GM12878 (cell line): ENCODE measurements around the gene EPB41L2. TPM values are rescaled to one million over a fixed set of nuclear protein-coding genes. Genes with fewer than 3 reads are reported as not detected.
"Not testable (repeated sequence)": the region's sequence is repeated elsewhere in the genome, so short reads cannot be mapped to it uniquely, and the experiment has no call there.

Source experiments
- ATAC-seq: fragments of 200-7000 bp; cut with Tn5 transposase; 3 replicates; pipeline ENCODE4 v1.9.1; 2020; ENCODE audit warnings: mild to moderate bottlenecking, moderate library complexity
- BruUV-seq: library from RNA; stranded (reverse); fragments of 400-500 nt; replicated peaks from 2 replicates; lab custom pipeline; 2021; lab: Mats Ljungman, UMichigan
- CTCF ChIA-PET: fragments of 300-600 bp; sonication (Branson Sonifier 250); formaldehyde crosslinking; extraction: SDS; loops from one replicate; lab custom pipeline; 2021; ENCODE audit warnings: inconsistent platforms; lab: Yijun Ruan, JAX
- POLR2A ChIA-PET: fragments of 350-600 bp; formaldehyde crosslinking; extraction: SDS; loops from one replicate; lab custom pipeline; 2021; ENCODE audit warnings: inconsistent platforms; lab: Charles Lee
- RAD21 ChIA-PET: fragments of 300-600 bp; sonication (Branson Sonifier 250); formaldehyde crosslinking; loops from one replicate; lab custom pipeline; 2023; ENCODE audit warnings: antibody characterized with exemption; ENCODE audit not compliant: unreplicated experiment; lab: Charles Lee
- SMC1A ChIA-PET: fragments of 300-600 bp; sonication (Branson Sonifier 250); formaldehyde crosslinking; loops from one replicate; lab custom pipeline; 2023; ENCODE audit not compliant: unreplicated experiment, uncharacterized antibody; lab: Charles Lee
- DNase-seq: peaks from one replicate; pipeline ENCODE4 v3.0.0-alpha.2; 2011; ENCODE audit warnings: low read depth, low spot score
- FAIRE-seq: peaks from 3 replicates; lab custom pipeline; 2011; peaks lifted over from hg19 to GRCh38; lab: Jason Lieb, UNC
- H2AFZ ChIP-seq: 2 replicates; pipeline ENCODE4 v1.6.0; 2011; ENCODE audit warnings: low read depth, low read length, control low read depth; ENCODE audit not compliant: control insufficient read depth
- H3K27ac ChIP-seq: 2 replicates; pipeline ENCODE4 v1.5.1; 2011; ENCODE audit warnings: control low read depth; ENCODE audit not compliant: control insufficient read depth, insufficient read depth
- H3K27me3 ChIP-seq, 2 experiments: replicated peaks in 1 of 2; 2 replicates each; pipeline versions ENCODE4 v1.6.0 to v1.6.1; 2011; ENCODE audit warnings: low read length in 1 of 2; ENCODE audit not compliant: control insufficient read depth in 2 of 2, insufficient read depth in 2 of 2
- H3K36me3 ChIP-seq, 2 experiments: 2 replicates each; pipeline ENCODE4 v1.5.1; 2011; ENCODE audit warnings: low read length in 1 of 2; ENCODE audit not compliant: control insufficient read depth in 2 of 2, insufficient read depth in 2 of 2
- H3K4me1 ChIP-seq: 2 replicates; pipeline ENCODE4 v1.6.1; 2011; ENCODE audit warnings: mild to moderate bottlenecking, low read length, moderate library complexity, mixed read lengths; ENCODE audit not compliant: control insufficient read depth, insufficient read depth
- H3K4me2 ChIP-seq: 2 replicates; pipeline ENCODE4 v1.6.0; 2011; ENCODE audit warnings: control low read depth; ENCODE audit not compliant: control insufficient read depth, insufficient read depth
- H3K4me3 ChIP-seq: fragments of 200-600 bp; sonication (generic); 2 replicates; pipeline ENCODE4 v1.5.1; 2016
- H3K79me2 ChIP-seq: 2 replicates; pipeline ENCODE4 v1.6.0; 2011; ENCODE audit warnings: low read length; ENCODE audit not compliant: control insufficient read depth, insufficient read depth
- H3K9ac ChIP-seq: 2 replicates; pipeline ENCODE4 v1.8.0; 2011; ENCODE audit warnings: low read length, control low read depth, mixed read lengths; ENCODE audit not compliant: control insufficient read depth, insufficient read depth
- H3K9me3 ChIP-seq: replicated peaks from 3 replicates; pipeline ENCODE4 v1.5.1; 2011; ENCODE audit warnings: mild to moderate bottlenecking, low read length; ENCODE audit not compliant: control insufficient read depth, insufficient read depth
- H4K20me1 ChIP-seq: 2 replicates; pipeline ENCODE4 v1.6.0; 2011; ENCODE audit not compliant: control insufficient read depth, insufficient read depth
- BACH1 ChIP-seq: fragments of 450-650 bp; IDR thresholded peaks from 2 replicates; pipeline ENCODE4 v1.6.1; 2017; ENCODE audit warnings: mild to moderate bottlenecking, borderline replicate concordance
- BCLAF1 ChIP-seq: fragments of 450-650 bp; IDR thresholded peaks from 2 replicates; pipeline ENCODE4 v1.6.1; 2017; ENCODE audit warnings: antibody characterized with exemption, mild to moderate bottlenecking, moderate library complexity
- BHLHE40 ChIP-seq, 2 experiments: fragments of 450-650 bp in 1 of 2; IDR thresholded peaks; 2 replicates each; pipeline ENCODE4 v1.6.1; 2011 to 2017; ENCODE audit warnings: low read depth in 2 of 2, borderline replicate concordance in 1 of 2, improper control_type of control experiment in 1 of 2, low read length in 1 of 2, mild to moderate bottlenecking in 1 of 2
- CHD4 ChIP-seq: fragments of 200-600 bp; sonication (generic); IDR thresholded peaks from 2 replicates; pipeline ENCODE4 v1.6.1; 2016; ENCODE audit warnings: mild to moderate bottlenecking
- MYB ChIP-seq: fragments of 150-350 bp; IDR thresholded peaks from 2 replicates; pipeline ENCODE4 v1.6.1; 2014; ENCODE audit warnings: mild to moderate bottlenecking, low read depth, low read length, borderline replicate concordance
- RELA ChIP-seq: fragments of 450-650 bp; IDR thresholded peaks from 2 replicates; pipeline ENCODE4 v1.8.0; 2014; ENCODE audit warnings: borderline replicate concordance; ENCODE audit not compliant: partially characterized antibody
- YY1 ChIP-seq: IDR thresholded peaks from 2 replicates; pipeline ENCODE4 v1.6.1; 2011; ENCODE audit warnings: low read depth, mild to moderate bottlenecking, low read length
- WGBS: methylation state at CpG from one replicate; pipeline ENCODE4 v1.1.6; 2016; ENCODE audit warnings: low lambda C conversion rate; ENCODE audit not compliant: insufficient replicate concordance, insufficient coverage; ENCODE audit errors: missing lambda C conversion rate; 5-methylcytosine and 5-hydroxymethylcytosine counted together
- in situ Hi-C: fragments of 300-500 bp; cut with MboI; formaldehyde crosslinking; loops from 9 replicates; pipeline ENCODE4 v1.14.3; 2018; ENCODE audit warnings: mixed read lengths
- intact Hi-C: fragments of 100-400 bp; cut with micrococcal nuclease; formaldehyde crosslinking; loops from one replicate; pipeline ENCODE4 v1.14.2; 2022; ENCODE audit not compliant: unreplicated experiment
- polyA plus RNA-seq, 11 experiments: library from polyadenylated mRNA; depleted of rRNA in 4 of 11; unstranded in 6 of 11; stranded (reverse) in 5 of 11; fragments of >200 nt; fragmentation: Nextera tagmentation in 4 of 11; fragmentation: Illumina TruSeq in 1 of 11; extraction: Ambion mirVana in 4 of 11; extraction: Trizol in 1 of 11; gene quantifications; 1 replicate in 1 of 11; 2 replicates in 10 of 11; pipeline versions ENCODE4 v1.2.1 to v1.2.3, GENCODE V29; 2011 to 2016; ENCODE audit warnings: inconsistent platforms in 2 of 11, missing spikeins in 2 of 11, low read depth in 1 of 11
- total RNA-seq, 4 experiments: library from RNA; depleted of rRNA in 3 of 4; stranded (reverse); fragments of >200 nt in 3 of 4; fragmentation: Illumina TruSeq in 1 of 4; extraction: Trizol in 1 of 4; gene quantifications; 2 replicates each; pipeline versions ENCODE4 v1.2.1 to v1.2.3, GENCODE V29; 2013 to 2021
- TF ChIP-seq, protein P1 (sequence below): fragments of 150-350 bp; IDR thresholded peaks from 2 replicates; pipeline ENCODE4 v1.6.1; 2016; ENCODE audit warnings: low read depth, low read length

EPB41L2 gene
- total and polyA plus RNA-seq, 10 of the 15 experiments (the other 5 are each of a cell fraction or from before 2014, with no cell fraction given) = 7.4 to 41.6 (median 19.0) TPM

GRCh38 chr6:130943738-130944137 lies 119.3 kb downstream of the EPB41L2 start:
- Histone ChIP-seq H2AFZ (no peak overlapping the region), H3K9ac (no peak overlapping the region), H3K4me1 (no peaks in the 10 kb centered on the region), H4K20me1 (no peaks in the 10 kb centered on the region), H3K36me3 (no peaks in the 10 kb centered on the region), H3K79me2 (no peaks in the 10 kb centered on the region), H3K27me3 (no peaks in the 10 kb centered on the region), H3K9me3 (no peaks in the 10 kb centered on the region), H3K4me2 (no peak overlapping the region), H3K4me3 (no peak overlapping the region), H3K27ac (no peak overlapping the region)
- in situ Hi-C loops = no loop called here
- TF ChIP-seq YY1 (no peak), BACH1 (no peak), BHLHE40 (IDR thresholded peaks at IDR 0.05; ENCODE audit: borderline replicate concordance in 1 of 2, low read depth in 2 of 2, low read length in 1 of 2) (no peak), RELA (no peak), BCLAF1 (no peak), CHD4 (no peak), MYB (no peak)
- TF ChIP-seq, protein P1, sequence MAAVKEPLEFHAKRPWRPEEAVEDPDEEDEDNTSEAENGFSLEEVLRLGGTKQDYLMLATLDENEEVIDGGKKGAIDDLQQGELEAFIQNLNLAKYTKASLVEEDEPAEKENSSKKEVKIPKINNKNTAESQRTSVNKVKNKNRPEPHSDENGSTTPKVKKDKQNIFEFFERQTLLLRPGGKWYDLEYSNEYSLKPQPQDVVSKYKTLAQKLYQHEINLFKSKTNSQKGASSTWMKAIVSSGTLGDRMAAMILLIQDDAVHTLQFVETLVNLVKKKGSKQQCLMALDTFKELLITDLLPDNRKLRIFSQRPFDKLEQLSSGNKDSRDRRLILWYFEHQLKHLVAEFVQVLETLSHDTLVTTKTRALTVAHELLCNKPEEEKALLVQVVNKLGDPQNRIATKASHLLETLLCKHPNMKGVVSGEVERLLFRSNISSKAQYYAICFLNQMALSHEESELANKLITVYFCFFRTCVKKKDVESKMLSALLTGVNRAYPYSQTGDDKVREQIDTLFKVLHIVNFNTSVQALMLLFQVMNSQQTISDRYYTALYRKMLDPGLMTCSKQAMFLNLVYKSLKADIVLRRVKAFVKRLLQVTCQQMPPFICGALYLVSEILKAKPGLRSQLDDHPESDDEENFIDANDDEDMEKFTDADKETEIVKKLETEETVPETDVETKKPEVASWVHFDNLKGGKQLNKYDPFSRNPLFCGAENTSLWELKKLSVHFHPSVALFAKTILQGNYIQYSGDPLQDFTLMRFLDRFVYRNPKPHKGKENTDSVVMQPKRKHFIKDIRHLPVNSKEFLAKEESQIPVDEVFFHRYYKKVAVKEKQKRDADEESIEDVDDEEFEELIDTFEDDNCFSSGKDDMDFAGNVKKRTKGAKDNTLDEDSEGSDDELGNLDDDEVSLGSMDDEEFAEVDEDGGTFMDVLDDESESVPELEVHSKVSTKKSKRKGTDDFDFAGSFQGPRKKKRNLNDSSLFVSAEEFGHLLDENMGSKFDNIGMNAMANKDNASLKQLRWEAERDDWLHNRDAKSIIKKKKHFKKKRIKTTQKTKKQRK = no peak
- SMC1A ChIA-PET = interaction anchor here (1.0 kb wide), 1 partner anchor 37 kb away, joined by 4 read pairs; no protein-coding TSS in a partner anchor
- POLR2A ChIA-PET = no interaction called here
- no TSS peak for BruUV-seq
- DNase-seq = no peak
- intact Hi-C loops = no loop called here
- RAD21 ChIA-PET = no interaction called here
- 86% methylated on average over 4 of the region's 4 CpGs for WGBS
- ATAC-seq = no peak
- FAIRE-seq = no peak
- CTCF ChIA-PET = no interaction called here

- RAD21 ChIA-PET, H3K4me1 ChIP-seq, H2AFZ ChIP-seq, BruUV-seq, H3K79me2 ChIP-seq, H3K9ac ChIP-seq, H3K36me3 ChIP-seq, H4K20me1 ChIP-seq, H3K4me2 ChIP-seq, H3K27me3 ChIP-seq, DNase-seq, H3K4me3 ChIP-seq, POLR2A ChIA-PET, H3K27ac ChIP-seq, in situ Hi-C loops, ATAC-seq, intact Hi-C loops, CTCF ChIA-PET, H3K9me3 ChIP-seq, FAIRE-seq: not testable (repeated sequence)
- SMC1A ChIA-PET = interaction anchor here (1.6 kb wide), 1 partner anchor 25 kb away, joined by 4 read pairs; no protein-coding TSS in a partner anchor
- WGBS = 100% methylated on average over 3 of the region's 3 CpGs
Observed at GRCh38 chr6:130942752-130943151, 120.3 kb downstream of the EPB41L2 start.
